ENCODE data around the gene NPAT. TPM values are rescaled to one million over a fixed set of nuclear protein-coding genes. Genes with fewer than 3 reads are reported as not detected.

NPAT gene
- total and polyA plus RNA-seq, 9 of the 15 experiments (the other 6 are each of a cell fraction or from before 2014, with no cell fraction given): 8.8 to 30.0 (median 22.1) TPM

GRCh38 chr11:108121274-108122155, 100.9 kb downstream of the NPAT start, which contains the start of gene ACAT1 (continued):
- TF ChIP-seq ZNF12 (CRISPR knock-in tag; IDR thresholded peaks at IDR 0.05) (peak; percentile 38; the same call in 1 of the 2 replicates), LARP7 (IDR thresholded peaks at IDR 0.05) (no peak), ZBTB1 (CRISPR knock-in tag; IDR thresholded peaks at IDR 0.05; ENCODE audit: borderline replicate concordance, low read depth) (peak; percentile 94), NEUROD1 (IDR thresholded peaks at IDR 0.05; ENCODE audit: borderline replicate concordance, low read depth, low read length, partially characterized antibody) (peak; percentile 15), ZNF217 (CRISPR knock-in tag; IDR thresholded peaks at IDR 0.05) (no peak), CHD1 (IDR thresholded peaks at IDR 0.05; ENCODE audit: low read length) (peak; percentile 85), MAZ (CRISPR knock-in tag; conservative IDR thresholded peaks at IDR 0.05 in 1 of 2, IDR thresholded peaks at IDR 0.05 in 1 of 2) (peak in 1 of 2 experiments; percentile 89), RBBP5 (IDR thresholded peaks at IDR 0.05; ENCODE audit: borderline replicate concordance, insufficient read depth, low read length, poor library complexity, severe bottlenecking) (peak; percentile 84), CREM (IDR thresholded peaks at IDR 0.05; ENCODE audit: low read depth) (peak; percentile 71), NRF1 (conservative IDR thresholded peaks at IDR 0.05 in 1 of 2, IDR thresholded peaks at IDR 0.05 in 1 of 2) (peak; percentile 78 to 81), POLR2G (IDR thresholded peaks at IDR 0.05; ENCODE audit: low read depth, low read length) (peak; percentile 99), FOXP1 (CRISPR knock-in tag; IDR thresholded peaks at IDR 0.05) (peak; percentile 78; the same call in 1 of the 2 replicates), ZNF3 (CRISPR knock-in tag; IDR thresholded peaks at IDR 0.05) (no peak), ARID1B (IDR thresholded peaks at IDR 0.05) (peak; percentile 21; the same call in 1 of the 2 replicates)
- TF ChIP-seq, protein P1, sequence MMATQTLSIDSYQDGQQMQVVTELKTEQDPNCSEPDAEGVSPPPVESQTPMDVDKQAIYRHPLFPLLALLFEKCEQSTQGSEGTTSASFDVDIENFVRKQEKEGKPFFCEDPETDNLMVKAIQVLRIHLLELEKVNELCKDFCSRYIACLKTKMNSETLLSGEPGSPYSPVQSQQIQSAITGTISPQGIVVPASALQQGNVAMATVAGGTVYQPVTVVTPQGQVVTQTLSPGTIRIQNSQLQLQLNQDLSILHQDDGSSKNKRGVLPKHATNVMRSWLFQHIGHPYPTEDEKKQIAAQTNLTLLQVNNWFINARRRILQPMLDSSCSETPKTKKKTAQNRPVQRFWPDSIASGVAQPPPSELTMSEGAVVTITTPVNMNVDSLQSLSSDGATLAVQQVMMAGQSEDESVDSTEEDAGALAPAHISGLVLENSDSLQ (IDR thresholded peaks at IDR 0.05): peak; percentile 71
- TF ChIP-seq, protein P2, sequence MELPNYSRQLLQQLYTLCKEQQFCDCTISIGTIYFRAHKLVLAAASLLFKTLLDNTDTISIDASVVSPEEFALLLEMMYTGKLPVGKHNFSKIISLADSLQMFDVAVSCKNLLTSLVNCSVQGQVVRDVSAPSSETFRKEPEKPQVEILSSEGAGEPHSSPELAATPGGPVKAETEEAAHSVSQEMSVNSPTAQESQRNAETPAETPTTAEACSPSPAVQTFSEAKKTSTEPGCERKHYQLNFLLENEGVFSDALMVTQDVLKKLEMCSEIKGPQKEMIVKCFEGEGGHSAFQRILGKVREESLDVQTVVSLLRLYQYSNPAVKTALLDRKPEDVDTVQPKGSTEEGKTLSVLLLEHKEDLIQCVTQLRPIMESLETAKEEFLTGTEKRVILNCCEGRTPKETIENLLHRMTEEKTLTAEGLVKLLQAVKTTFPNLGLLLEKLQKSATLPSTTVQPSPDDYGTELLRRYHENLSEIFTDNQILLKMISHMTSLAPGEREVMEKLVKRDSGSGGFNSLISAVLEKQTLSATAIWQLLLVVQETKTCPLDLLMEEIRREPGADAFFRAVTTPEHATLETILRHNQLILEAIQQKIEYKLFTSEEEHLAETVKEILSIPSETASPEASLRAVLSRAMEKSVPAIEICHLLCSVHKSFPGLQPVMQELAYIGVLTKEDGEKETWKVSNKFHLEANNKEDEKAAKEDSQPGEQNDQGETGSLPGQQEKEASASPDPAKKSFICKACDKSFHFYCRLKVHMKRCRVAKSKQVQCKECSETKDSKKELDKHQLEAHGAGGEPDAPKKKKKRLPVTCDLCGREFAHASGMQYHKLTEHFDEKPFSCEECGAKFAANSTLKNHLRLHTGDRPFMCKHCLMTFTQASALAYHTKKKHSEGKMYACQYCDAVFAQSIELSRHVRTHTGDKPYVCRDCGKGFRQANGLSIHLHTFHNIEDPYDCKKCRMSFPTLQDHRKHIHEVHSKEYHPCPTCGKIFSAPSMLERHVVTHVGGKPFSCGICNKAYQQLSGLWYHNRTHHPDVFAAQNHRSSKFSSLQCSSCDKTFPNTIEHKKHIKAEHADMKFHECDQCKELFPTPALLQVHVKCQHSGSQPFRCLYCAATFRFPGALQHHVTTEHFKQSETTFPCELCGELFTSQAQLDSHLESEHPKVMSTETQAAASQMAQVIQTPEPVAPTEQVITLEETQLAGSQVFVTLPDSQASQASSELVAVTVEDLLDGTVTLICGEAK (IDR thresholded peaks at IDR 0.05): 0 out of 2 replicates have a peak, but pooled peaks have one; percentile 16
- TF ChIP-seq, protein P2 (CRISPR knock-in tag; IDR thresholded peaks at IDR 0.05): 0 out of 2 replicates have a peak, but pooled peaks have one; percentile 9

All from K562 (cell line).